ENCODE measurements around the gene PLCH1. TPM values are rescaled to one million over a fixed set of nuclear protein-coding genes. Genes with fewer than 3 reads are reported as not detected.

Gene PLCH1
- total RNA-seq, 4 donors from 2014 or later, result 0.19 to 2.1 (median 0.28) TPM

DNA sequence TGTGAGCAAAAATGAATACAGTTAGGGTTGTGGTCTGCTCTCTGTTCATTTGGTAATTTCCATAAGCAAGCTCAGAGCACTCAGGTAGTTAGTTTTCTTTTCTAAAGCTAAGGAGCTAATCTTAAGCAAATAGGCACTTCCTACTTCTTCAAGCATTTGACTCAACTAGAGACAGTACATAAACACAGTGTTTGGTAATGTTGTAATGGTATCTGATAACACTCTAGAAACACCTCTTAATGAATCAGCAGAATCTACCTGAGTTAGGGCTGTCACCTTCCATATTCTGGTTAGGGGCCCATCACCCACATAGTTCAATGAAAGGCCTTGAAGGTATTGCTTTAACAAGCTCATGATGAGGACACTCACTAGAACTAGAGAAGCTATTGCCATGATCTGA lies 83.1 kb downstream of the PLCH1 start:
- Histone ChIP-seq H3K9me3 (no peaks in the 10 kb centered on the region), H3K36me3 (no peaks in the 10 kb centered on the region), H3K4me3 (no peak overlapping the region), H3K4me1 (peaks cover 0 to 16% (median 10%) of the 10 kb centered on the region in 3 donors), H3K27me3 (no peaks in the 10 kb centered on the region), H3K27ac (no peak overlapping the region)
- TF ChIP-seq POLR2A (IDR thresholded peaks at IDR 0.05) (no peak), CTCF (IDR thresholded peaks at IDR 0.05) (no peak)
- DNase-seq, result no peak
- intact Hi-C loops (cut with DNase I), result no loop called here

DNA sequence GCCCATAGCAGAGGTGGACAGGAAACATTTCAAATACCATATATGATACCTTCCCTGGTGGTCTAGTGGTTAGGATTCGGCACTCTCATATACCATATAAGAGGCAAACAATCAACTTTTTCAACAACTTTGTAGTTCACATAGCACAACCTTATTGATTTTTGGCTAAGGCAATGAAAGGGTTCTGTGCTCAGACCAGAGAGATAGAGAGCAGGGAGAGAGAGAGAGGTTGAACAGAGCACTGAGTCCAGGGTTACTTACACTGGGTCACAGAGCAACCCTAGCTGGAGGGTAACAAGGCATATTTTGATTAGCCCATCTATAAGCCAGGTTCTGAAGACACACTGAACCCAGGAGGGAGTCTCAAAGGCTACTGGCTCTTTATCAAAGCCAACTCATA lies 83.8 kb downstream of the PLCH1 start:
- H3K27me3 ChIP-seq, result no peaks in the 10 kb centered on the region
- intact Hi-C loops (cut with DNase I), result no loop called here
- H3K27ac ChIP-seq, result no peak overlapping the region
- H3K4me3 ChIP-seq, result no peak overlapping the region
- no peaks in the 10 kb centered on the region for H3K36me3 ChIP-seq
- TF ChIP-seq CTCF (IDR thresholded peaks at IDR 0.05), result no peak
- TF ChIP-seq POLR2A (IDR thresholded peaks at IDR 0.05), result no peak
- WGBS, 2 donors, result 83 to 90% methylated on average over 1 of the region's 1 CpG
- H3K4me1 ChIP-seq, result peaks cover 0 to 16% (median 10%) of the 10 kb centered on the region in 3 donors
- H3K9me3 ChIP-seq, result no peaks in the 10 kb centered on the region
- no peak for DNase-seq

- DNase-seq, result no peak
- no peak overlapping the region for H3K27ac ChIP-seq
- no peaks in the 10 kb centered on the region for H3K36me3 ChIP-seq
- no peaks in the 10 kb centered on the region for H3K27me3 ChIP-seq
- WGBS, 2 donors, result 78 to 87% methylated on average over 4 of the region's 4 CpGs
- no peak overlapping the region for H3K4me3 ChIP-seq
- H3K9me3 ChIP-seq, result no peaks in the 10 kb centered on the region
- intact Hi-C loops (cut with DNase I), result no loop called here
- TF ChIP-seq POLR2A (IDR thresholded peaks at IDR 0.05) (no peak), CTCF (IDR thresholded peaks at IDR 0.05) (no peak)
- H3K4me1 ChIP-seq, result no peaks in the 10 kb centered on the region
These were observed 86.1 kb downstream of the PLCH1 start for GRCh38 chr3:155658671-155659261.

- 81 to 95% methylated on average over 4 to 5 of the region's 5 CpGs for WGBS, 2 donors
- intact Hi-C loops (cut with DNase I), result no loop called here
These were observed 86.9 kb downstream of the PLCH1 start for GRCh38 chr3:155658006-155658405.

GRCh38 chr3:155657161-155657560 lies 87.7 kb downstream of the PLCH1 start:
- Histone ChIP-seq H3K36me3 (no peaks in the 10 kb centered on the region), H3K4me1 (no peaks in the 10 kb centered on the region), H3K4me3 (no peak overlapping the region), H3K27ac (no peak overlapping the region), H3K27me3 (no peaks in the 10 kb centered on the region), H3K9me3 (no peaks in the 10 kb centered on the region)
- intact Hi-C loops (cut with DNase I), result no loop called here
- no peak for DNase-seq
- no peak for TF ChIP-seq CTCF (IDR thresholded peaks at IDR 0.05)
- no peak for TF ChIP-seq POLR2A (IDR thresholded peaks at IDR 0.05)
- WGBS, 2 donors, result 80 to 85% methylated on average over 4 of the region's 4 CpGs

More at GRCh38 chr3:155658006-155658405, 86.9 kb downstream of the PLCH1 start:
- TF ChIP-seq CTCF (IDR thresholded peaks at IDR 0.05), result no peak
- H3K4me1 ChIP-seq, result no peaks in the 10 kb centered on the region
- no peaks in the 10 kb centered on the region for H3K9me3 ChIP-seq
- no peak overlapping the region for H3K27ac ChIP-seq
- H3K27me3 ChIP-seq, result no peaks in the 10 kb centered on the region
- no peak for DNase-seq
- H3K4me3 ChIP-seq, result no peak overlapping the region
- H3K36me3 ChIP-seq, result no peaks in the 10 kb centered on the region
